Esophagus squamous epithelium (tissue), 4 donors: ENCODE data around the gene NPDC1.

ENCODE experiments used
- POLR2A ChIP-seq, 4 donors: fragments of 450-650 bp; IDR thresholded peaks; one replicate each; pipeline ENCODE4 v1.6.1; 2017; ENCODE audit warnings: antibody characterized with exemption in 4 of 4, mild to moderate bottlenecking in 4 of 4, moderate library complexity in 3 of 4
- TF ChIP-seq, protein P1 (sequence below), 6 experiments: fragments of 450-650 bp in 4 of 6; fragments of 200-600 bp in 2 of 6; sonication (generic) in 2 of 6; IDR thresholded peaks; one replicate each; pipeline ENCODE4 v1.5.1; 2016 to 2019; ENCODE audit warnings: antibody characterized with exemption in 6 of 6, mild to moderate bottlenecking in 4 of 6, moderate library complexity in 4 of 6

DNA sequence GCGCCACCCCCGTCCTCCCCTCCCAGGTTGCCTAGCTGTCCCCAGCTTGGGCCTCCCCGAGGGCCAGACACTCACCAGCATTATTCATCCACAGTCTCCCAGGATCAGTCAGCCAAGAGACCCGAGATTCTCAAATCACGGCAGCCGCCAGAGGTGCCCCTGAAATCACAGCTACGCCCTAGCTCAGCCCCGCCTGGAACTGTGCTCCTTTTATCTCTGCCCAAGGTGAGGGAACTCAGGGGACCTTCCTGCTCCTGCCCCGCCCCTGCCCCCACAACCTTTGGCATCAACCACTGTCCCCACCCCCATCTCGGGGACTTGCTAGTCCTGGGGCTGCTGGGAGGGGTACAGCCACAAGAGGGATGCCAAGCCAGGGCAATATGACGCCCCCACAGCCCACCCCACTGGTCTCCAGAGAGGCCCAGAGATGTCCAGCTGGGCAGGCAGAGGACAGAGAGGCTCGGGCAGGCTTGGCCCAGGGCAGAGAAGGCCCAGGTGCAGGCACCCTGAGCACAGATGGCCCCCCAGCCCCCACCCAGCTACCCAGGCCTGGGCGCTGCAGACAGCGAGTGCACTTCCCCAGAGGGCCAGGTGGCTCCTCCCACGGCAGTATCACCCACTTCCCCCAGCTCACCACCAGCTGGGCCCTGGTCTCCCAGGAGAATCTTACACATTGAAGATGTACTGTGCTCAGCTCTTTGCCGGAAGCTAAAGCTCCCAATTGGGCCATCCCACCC lies 13.9 kb downstream of the NPDC1 start, which contains the start of gene FUT7:
- TF ChIP-seq, protein P1, sequence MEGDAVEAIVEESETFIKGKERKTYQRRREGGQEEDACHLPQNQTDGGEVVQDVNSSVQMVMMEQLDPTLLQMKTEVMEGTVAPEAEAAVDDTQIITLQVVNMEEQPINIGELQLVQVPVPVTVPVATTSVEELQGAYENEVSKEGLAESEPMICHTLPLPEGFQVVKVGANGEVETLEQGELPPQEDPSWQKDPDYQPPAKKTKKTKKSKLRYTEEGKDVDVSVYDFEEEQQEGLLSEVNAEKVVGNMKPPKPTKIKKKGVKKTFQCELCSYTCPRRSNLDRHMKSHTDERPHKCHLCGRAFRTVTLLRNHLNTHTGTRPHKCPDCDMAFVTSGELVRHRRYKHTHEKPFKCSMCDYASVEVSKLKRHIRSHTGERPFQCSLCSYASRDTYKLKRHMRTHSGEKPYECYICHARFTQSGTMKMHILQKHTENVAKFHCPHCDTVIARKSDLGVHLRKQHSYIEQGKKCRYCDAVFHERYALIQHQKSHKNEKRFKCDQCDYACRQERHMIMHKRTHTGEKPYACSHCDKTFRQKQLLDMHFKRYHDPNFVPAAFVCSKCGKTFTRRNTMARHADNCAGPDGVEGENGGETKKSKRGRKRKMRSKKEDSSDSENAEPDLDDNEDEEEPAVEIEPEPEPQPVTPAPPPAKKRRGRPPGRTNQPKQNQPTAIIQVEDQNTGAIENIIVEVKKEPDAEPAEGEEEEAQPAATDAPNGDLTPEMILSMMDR (IDR thresholded peaks at IDR 0.05) = no peak
- TF ChIP-seq POLR2A (IDR thresholded peaks at IDR 0.05) = no peak
